ENCODE data around the gene CASP3.

CASP3 gene

GRCh38 chr4:184649026-184649970, at the start of gene CASP3, which contains the start of gene PRIMPOL:
TSS of gene CASP3 (minus strand) at chr4:184649447. CDS start at chr4:184638453, 10,994 bp downstream.
TSS of gene PRIMPOL (plus strand) at chr4:184649738. CDS start at chr4:184657141, 7,403 bp downstream.
- DNase-seq: peak; percentile 96

GRCh38 chr4:184697956-184698355, 48.7 kb upstream of the CASP3 start:
- no peak for DNase-seq

GRCh38 chr4:184695178-184695896, 46.1 kb upstream of the CASP3 start:
- no peak for DNase-seq

- no peak for DNase-seq
Measured at GRCh38 chr4:184694412-184694956, 45.2 kb upstream of the CASP3 start.

- no peak for DNase-seq
Measured at GRCh38 chr4:184693056-184693455, 43.8 kb upstream of the CASP3 start.

GRCh38 chr4:184689681-184690080, 40.4 kb upstream of the CASP3 start:
- no peak for DNase-seq

- no peak for DNase-seq
Measured at GRCh38 chr4:184688447-184688846, 39.2 kb upstream of the CASP3 start.

- DNase-seq: no peak
Measured at GRCh38 chr4:184688005-184688404, 38.8 kb upstream of the CASP3 start.

GRCh38 chr4:184684491-184685189, 35.4 kb upstream of the CASP3 start:
- DNase-seq: no peak

GRCh38 chr4:184681916-184682315, 32.7 kb upstream of the CASP3 start:
- no peak for DNase-seq

GRCh38 chr4:184680698-184681097, 31.5 kb upstream of the CASP3 start:
- DNase-seq: no peak

GRCh38 chr4:184675821-184676492, 26.7 kb upstream of the CASP3 start:
- no peak for DNase-seq

GRCh38 chr4:184675018-184675417, 25.8 kb upstream of the CASP3 start:
- no peak for DNase-seq

- no peak for DNase-seq
Measured at GRCh38 chr4:184674011-184674410, 24.8 kb upstream of the CASP3 start.

GRCh38 chr4:184672741-184673140, 23.5 kb upstream of the CASP3 start:
- no peak for DNase-seq

GRCh38 chr4:184671101-184671500, 21.9 kb upstream of the CASP3 start:
- no peak for DNase-seq

- DNase-seq: no peak
Measured at GRCh38 chr4:184669251-184669650, 20.0 kb upstream of the CASP3 start.

- DNase-seq: no peak
Measured at GRCh38 chr4:184668511-184669114, 19.4 kb upstream of the CASP3 start.

GRCh38 chr4:184668096-184668495, 18.8 kb upstream of the CASP3 start:
- no peak for DNase-seq

- DNase-seq: no peak
Measured at GRCh38 chr4:184666670-184667069, 17.4 kb upstream of the CASP3 start.

- DNase-seq: no peak
Measured at GRCh38 chr4:184664445-184665210, 15.4 kb upstream of the CASP3 start.
